GM21529 (cell line): ENCODE results near the gene CUL3.
A peak's percentile ranks its signal among the peaks of the same experiment; 100 is the strongest.
"Not testable (repeated sequence)": the region's sequence is repeated elsewhere in the genome, so short reads cannot be mapped to it uniquely, and the experiment has no call there.

Source experiments
- ATAC-seq: cut with Tn5 transposase; IDR thresholded peaks from one replicate; pipeline ENCODE4 v1.9.1; 2021; ENCODE audit not compliant: unreplicated experiment

CUL3 gene

GRCh38 chr2:224583033-224583432 lies 2.1 kb downstream of the CUL3 start:
- ATAC-seq, result not testable (repeated sequence)

GRCh38 chr2:224580248-224580647 lies 4.9 kb downstream of the CUL3 start:
- no peak for ATAC-seq

- ATAC-seq, result no peak
Measured at GRCh38 chr2:224579411-224579810, 5.8 kb downstream of the CUL3 start.

- ATAC-seq, result no peak
Measured at GRCh38 chr2:224577541-224577940, 7.6 kb downstream of the CUL3 start.

DNA sequence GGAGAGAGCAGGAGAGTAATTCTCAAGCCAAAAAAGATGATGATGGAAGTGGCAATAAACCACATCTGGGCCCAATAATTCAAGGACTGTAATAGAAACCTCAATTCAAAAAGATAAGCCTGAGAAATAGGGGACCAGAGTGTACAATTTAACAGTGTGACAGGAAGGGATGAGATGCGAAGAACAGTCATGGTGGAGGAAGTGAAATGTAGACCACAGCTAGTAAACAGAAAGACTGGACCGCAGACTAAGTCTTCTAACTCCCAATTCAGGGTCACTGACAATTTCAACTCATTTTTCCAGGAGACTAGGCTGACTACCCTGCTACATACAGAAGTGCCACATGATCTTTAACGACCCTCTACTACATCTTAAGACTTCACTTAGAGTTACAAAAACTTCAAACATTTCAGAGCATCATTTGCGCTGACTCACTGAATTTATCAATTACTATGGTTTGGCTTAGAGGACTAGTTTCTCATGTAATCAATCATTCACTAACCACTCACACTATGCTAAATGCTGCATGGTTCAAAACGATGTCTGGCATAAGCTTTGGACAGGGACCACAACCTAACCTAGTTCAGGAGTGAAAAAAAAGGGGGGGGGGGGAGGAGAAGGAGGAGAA lies 9.0 kb downstream of the CUL3 start:
- ATAC-seq, result peak; percentile 86

DNA sequence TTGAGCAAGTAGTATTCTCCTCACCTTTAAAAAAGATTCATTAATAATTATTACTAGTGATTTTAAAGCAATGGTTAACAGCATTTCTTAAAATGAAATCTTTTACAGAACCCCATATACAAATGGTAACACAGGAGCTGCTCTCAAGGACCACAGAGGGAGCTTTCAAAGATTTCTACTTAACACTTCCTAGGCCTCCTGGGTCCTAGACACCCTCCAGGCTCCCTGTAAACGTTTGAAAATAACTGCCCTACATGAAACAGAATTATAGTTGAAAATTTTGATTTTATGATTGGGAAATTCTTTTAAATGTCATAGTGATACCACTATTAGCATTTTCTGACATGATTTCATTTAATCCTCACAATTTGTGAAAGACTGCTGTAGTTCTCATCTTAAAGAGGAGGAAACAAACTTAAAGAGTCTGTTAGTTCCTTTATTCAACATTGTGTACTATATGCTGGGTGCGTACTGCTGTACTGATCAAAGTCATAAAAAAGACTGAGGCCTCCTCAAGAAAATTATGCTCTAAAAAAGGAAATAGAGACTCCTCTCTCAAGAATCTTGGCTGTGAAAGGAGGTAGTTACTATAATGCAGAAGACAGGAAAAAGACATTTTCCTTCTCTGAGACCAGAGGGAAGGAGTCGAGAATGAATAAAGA lies 10.6 kb downstream of the CUL3 start:
- ATAC-seq, result no peak

GRCh38 chr2:224573724-224574123 lies 11.4 kb downstream of the CUL3 start:
- no peak for ATAC-seq

DNA sequence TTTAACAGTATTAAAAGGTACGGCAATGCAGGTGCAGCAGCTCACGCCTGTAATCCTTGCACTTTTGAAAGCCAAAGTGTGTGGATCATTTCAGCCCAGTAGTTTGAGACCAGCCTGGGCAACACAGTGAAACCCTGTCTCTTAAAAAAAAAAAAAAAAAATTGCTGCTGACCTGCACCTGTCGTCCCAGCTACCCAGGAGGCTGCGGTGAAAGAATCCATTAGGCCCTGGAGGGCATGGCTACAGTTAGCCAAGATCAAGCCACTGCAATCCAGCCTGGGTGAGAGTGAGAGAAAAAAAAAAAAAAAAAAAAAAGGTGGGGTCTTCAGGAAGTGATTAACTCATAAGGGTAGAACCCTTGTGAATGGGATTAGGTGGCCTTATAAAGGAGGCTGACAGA lies 12.8 kb downstream of the CUL3 start:
- no peak for ATAC-seq

GRCh38 chr2:224570328-224570993 lies 14.7 kb downstream of the CUL3 start:
- peak; percentile 48 for ATAC-seq

GRCh38 chr2:224569654-224570053 lies 15.5 kb downstream of the CUL3 start:
- no peak for ATAC-seq

DNA sequence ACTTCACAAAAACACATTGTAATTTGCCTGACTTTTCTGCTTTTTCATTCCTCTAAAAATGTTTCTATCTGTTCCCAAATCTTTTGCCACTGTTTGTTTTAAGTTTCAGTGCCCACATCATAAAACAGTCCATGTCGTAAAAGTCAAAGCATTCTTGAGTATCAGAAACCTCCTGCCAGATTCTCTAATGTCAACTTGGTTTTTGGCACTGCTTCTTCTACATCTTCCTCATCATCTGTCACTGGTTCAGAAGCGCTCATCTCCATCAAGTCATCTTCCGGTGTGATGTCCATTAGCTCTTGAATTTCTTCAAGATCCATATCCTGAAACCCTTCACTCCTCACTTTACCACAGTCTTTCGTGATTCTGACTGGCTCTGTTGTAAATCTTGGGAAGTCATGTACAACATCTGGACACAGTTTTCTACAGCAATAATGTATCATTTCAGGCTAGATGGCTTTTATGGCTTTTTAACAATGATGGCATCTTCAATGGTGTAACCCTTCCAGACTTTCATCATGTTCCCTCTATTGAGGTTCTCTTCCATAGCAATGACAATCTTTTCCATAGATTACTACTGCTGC lies 19.6 kb downstream of the CUL3 start:
- ATAC-seq, result no peak

DNA sequence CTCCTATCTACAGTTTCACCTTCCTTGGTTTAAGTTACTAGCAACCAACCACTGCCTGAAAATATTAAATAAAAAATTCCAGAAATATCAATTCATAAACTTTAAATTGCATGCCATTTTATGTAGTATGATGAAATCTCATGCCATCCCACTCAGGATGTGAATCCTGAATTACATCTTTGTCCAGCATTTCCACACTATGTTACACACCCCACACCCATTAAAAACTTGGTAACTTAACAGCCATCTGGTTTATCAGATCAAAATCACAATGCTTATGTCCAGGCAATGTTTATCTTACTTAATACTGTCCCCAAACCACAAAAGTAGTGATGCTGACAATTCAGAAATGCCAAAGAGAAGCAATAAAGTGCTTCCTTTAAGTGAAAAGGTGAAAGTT lies 21.6 kb downstream of the CUL3 start:
- ATAC-seq, result no peak

GRCh38 chr2:224562831-224563230 lies 22.3 kb downstream of the CUL3 start:
- no peak for ATAC-seq

DNA sequence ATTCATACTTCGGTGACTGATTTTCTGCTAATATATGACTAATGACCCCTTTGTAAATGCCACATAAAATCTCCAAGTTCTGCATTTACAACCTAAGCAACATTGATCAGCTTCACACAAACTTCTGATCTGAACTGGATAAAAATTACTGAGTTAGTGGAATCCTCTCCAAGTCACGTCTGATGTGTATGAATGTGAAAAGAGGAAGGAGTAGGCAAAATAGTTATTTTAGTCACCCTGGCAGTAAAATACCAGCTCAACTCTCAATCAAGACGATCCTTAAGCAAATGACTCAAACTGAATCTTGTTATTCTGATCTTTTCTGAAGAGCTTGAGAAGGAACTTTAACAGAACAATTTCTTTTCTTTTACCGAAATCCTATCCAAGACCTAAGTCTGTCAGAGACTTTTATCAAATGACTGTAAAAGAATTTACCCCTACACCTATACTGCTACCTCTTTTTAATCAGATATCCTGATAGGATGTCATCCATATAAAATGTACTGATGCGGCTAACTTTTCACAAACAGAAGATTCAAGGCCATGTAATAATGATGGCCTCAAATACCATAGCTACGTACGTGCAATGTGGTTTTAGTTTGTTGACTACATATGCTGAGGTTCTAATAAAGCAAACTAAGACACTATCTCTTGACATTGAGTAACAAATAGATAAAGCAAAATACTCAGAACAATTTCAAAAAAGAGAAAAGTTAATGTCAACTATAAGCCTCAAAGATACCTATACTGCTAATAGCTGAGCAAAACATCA lies 23.7 kb downstream of the CUL3 start:
- ATAC-seq, result peak; percentile 83

- ATAC-seq, result no peak
Measured at GRCh38 chr2:224560549-224560948, 24.6 kb downstream of the CUL3 start.

DNA sequence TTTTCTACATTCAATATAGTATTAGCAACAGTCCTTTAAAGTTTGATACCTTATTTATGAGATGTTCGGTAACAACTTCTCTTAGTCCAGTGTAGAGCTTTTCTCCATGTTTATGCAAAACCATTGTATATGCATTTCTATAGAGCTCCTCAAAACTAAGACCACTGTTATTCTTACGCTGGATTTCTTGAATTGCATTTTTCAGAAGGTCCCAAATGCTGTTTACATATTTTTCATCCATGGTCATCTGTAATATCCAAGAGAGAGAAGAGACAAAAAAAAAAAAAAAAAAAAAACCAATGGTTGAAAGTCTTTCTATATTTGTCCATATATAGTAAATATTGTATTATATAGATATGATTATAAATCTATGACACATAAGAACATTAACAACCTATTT lies 27.6 kb downstream of the CUL3 start:
- ATAC-seq, result no peak

- ATAC-seq, result no peak
Measured at GRCh38 chr2:224556381-224556780, 28.8 kb downstream of the CUL3 start.

- ATAC-seq, result no peak
Measured at GRCh38 chr2:224555823-224556366, 29.3 kb downstream of the CUL3 start.

GRCh38 chr2:224552771-224553170 lies 32.4 kb downstream of the CUL3 start:
- no peak for ATAC-seq

DNA sequence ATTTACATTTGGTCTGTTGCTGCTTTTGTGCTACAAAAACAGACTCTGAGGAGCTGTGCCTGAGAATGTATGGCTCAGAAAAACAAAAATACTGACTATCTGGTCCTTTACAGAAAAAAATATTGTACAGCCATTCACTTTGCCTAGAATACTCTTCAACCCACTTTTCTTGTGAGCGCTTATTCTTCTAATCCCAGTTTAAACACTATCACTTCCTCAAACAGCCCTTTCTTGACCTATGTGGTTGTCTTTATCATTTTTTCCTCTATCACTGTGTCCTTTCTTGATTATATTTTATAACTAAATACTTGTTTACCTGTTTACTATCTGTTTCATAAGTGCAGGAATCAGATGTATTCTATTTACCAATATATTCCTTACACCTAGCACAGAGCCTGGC lies 33.5 kb downstream of the CUL3 start:
- ATAC-seq, result no peak

GRCh38 chr2:224546926-224547325 lies 38.2 kb downstream of the CUL3 start:
- ATAC-seq, result no peak
